ENCODE measurements around the gene RFTN2.

DNA sequence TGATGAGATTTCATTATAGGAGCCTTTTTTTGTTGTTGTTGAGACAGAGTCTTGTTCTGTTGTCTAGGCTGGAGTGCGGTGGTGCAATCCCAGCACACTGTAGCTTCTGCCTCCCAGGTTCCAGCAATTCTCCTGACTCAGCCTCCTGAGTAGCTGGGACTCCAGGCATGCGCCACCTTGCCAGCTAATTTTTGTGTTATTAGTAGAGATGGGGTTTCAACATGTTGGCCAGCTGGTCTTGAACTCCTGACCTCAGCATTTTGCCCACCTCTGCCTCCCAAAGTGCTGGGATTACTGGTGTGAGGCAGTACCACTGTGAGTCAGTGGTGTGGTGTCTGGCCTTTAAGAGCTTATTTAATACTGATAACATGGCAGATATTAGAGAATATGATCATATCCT, 99.4 kb downstream of the RFTN2 start:
- no peak for TF ChIP-seq EZH2 (IDR thresholded peaks at IDR 0.05; ENCODE audit: low read length)
- TF ChIP-seq, protein P1, sequence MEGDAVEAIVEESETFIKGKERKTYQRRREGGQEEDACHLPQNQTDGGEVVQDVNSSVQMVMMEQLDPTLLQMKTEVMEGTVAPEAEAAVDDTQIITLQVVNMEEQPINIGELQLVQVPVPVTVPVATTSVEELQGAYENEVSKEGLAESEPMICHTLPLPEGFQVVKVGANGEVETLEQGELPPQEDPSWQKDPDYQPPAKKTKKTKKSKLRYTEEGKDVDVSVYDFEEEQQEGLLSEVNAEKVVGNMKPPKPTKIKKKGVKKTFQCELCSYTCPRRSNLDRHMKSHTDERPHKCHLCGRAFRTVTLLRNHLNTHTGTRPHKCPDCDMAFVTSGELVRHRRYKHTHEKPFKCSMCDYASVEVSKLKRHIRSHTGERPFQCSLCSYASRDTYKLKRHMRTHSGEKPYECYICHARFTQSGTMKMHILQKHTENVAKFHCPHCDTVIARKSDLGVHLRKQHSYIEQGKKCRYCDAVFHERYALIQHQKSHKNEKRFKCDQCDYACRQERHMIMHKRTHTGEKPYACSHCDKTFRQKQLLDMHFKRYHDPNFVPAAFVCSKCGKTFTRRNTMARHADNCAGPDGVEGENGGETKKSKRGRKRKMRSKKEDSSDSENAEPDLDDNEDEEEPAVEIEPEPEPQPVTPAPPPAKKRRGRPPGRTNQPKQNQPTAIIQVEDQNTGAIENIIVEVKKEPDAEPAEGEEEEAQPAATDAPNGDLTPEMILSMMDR (optimal IDR thresholded peaks at IDR 0.05 in 1 of 3, IDR thresholded peaks at IDR 0.05 in 1 of 3, conservative IDR thresholded peaks at IDR 0.05 in 1 of 3; ENCODE audit: extremely low read depth in 1 of 3, insufficient read depth in 2 of 3, low read length in 3 of 3) = no peak

Data from keratinocyte (primary cell).